Neural cell (in vitro differentiated cells): ENCODE measurements around the gene SYNC.

Experiments
- EZH2 ChIP-seq: fragments of 200-600, 300-800 bp; shearing (Covaris generic), sonication (generic); IDR thresholded peaks from 2 replicates; pipeline ENCODE4 v1.6.1; 2014; ENCODE audit warnings: antibody characterized with exemption, low read length, borderline replicate concordance, mild to moderate bottlenecking; ENCODE audit not compliant: insufficient read depth, poor library complexity, severe bottlenecking
- TF ChIP-seq, protein P1 (sequence below): fragments of 450-650 bp; IDR thresholded peaks from 2 replicates; pipeline ENCODE4 v1.5.1; 2014; ENCODE audit warnings: antibody characterized with exemption, mild to moderate bottlenecking, moderate library complexity; ENCODE audit not compliant: poor library complexity, severe bottlenecking

DNA sequence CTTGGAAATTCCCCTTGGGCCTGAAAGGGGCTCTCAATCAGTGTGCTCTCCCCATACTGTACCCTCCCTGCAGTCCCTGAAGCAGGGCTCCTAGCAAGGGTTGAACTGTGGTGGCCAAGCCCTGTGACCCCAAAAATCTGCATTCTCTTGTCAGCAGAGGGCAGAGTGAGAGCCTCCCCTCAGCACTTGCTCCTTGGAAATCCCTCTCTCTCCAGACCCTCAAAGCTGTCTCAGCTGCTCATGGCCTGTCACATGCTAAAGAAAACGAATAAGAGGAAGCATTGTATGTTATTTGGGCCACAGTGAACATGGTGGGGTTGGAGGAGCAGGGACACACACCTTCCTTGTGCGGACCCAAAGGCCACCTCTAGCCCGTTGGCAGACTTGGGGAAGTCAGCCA is 47.2 kb upstream of the SYNC start:
- TF ChIP-seq EZH2 = no peak
- TF ChIP-seq, protein P1, sequence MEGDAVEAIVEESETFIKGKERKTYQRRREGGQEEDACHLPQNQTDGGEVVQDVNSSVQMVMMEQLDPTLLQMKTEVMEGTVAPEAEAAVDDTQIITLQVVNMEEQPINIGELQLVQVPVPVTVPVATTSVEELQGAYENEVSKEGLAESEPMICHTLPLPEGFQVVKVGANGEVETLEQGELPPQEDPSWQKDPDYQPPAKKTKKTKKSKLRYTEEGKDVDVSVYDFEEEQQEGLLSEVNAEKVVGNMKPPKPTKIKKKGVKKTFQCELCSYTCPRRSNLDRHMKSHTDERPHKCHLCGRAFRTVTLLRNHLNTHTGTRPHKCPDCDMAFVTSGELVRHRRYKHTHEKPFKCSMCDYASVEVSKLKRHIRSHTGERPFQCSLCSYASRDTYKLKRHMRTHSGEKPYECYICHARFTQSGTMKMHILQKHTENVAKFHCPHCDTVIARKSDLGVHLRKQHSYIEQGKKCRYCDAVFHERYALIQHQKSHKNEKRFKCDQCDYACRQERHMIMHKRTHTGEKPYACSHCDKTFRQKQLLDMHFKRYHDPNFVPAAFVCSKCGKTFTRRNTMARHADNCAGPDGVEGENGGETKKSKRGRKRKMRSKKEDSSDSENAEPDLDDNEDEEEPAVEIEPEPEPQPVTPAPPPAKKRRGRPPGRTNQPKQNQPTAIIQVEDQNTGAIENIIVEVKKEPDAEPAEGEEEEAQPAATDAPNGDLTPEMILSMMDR = no peak
